GM18502 (cell line): Measurements from ENCODE around the gene PARD3.
"Not testable (repeated sequence)": the region's sequence is repeated elsewhere in the genome, so short reads cannot be mapped to it uniquely, and the experiment has no call there.

Experiments used
- ATAC-seq: cut with Tn5 transposase; IDR thresholded peaks from one replicate; pipeline ENCODE4 v1.9.1; 2021; ENCODE audit warnings: mild to moderate bottlenecking; ENCODE audit not compliant: unreplicated experiment, poor library complexity

The PARD3 gene

DNA sequence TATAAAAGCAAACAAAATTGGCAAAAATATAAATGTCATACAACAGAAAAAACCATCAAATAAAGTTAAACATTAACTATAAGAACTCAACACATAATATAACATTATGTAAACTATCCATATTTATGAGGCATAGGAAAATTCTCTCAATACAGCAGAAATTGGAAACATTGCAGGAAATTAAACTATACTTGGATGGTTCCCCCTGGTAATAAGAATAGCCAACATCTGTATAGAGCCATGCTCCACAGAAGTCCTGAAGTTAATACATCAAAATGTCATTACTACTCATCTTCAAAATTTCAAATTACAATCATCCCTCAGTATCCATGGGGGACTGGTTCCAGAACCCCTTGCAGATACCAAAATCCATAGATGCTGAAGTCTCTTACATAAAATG is 350.5 kb downstream of the PARD3 start:
- no peak for ATAC-seq

DNA sequence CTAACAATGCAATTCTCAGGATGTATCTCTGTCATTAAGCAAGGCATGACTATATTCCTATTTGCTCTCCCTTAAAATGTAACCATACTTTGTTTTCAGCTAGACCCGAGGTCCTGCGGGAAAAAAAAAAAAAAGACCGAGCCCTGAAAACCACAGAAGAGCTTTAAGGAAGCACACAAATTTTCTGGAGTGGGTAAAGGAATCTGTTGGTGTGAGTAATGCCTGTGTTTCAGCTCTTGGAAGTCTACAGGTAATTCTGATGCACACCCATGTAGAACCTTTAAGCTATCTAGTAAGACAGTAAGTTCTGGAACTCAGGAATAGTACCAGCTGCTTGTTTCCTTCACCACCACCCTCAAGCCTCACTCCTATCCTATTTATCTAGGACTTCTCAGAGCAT is 351.1 kb downstream of the PARD3 start:
- ATAC-seq: no peak

DNA sequence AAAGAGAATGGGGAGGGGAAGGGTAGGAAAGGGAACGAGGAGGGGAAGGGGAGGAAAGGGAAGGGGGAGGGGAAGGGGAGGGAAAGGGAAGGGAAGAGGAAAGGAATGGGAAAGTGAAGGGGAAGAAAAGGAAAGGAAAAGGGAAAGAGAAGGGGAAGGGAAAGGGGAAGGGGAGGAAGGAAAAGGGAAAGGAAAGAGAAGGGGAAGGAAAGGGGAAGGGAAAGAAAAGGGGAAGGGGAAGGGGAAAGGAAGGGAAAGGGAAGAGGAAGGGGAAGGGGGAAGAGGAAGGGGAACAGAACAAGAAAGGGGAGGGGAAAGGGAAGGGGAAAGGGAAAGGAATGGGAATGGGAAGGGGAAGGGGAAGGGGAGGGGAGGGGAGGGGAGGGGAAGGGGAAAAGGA is 352.1 kb downstream of the PARD3 start:
- ATAC-seq: no peak

DNA sequence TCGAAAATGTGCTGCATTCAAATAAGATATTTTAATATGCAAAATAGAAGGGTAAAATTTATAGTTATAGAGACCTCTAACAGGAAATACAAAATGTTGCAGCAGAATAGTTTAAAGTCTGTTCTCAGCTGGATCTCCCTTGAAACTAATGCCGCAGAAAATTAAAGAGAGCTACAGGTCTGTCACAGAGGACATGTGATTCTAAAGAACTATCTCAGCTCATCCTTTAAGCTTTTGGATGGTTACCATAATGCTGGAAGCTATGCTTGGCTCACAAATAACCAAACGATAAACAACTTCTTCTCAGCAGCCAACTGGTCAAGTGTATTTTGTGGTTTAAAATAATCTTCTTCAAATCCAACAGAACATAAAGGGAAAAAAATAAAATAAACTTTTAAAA is 353.0 kb downstream of the PARD3 start:
- ATAC-seq: no peak

DNA sequence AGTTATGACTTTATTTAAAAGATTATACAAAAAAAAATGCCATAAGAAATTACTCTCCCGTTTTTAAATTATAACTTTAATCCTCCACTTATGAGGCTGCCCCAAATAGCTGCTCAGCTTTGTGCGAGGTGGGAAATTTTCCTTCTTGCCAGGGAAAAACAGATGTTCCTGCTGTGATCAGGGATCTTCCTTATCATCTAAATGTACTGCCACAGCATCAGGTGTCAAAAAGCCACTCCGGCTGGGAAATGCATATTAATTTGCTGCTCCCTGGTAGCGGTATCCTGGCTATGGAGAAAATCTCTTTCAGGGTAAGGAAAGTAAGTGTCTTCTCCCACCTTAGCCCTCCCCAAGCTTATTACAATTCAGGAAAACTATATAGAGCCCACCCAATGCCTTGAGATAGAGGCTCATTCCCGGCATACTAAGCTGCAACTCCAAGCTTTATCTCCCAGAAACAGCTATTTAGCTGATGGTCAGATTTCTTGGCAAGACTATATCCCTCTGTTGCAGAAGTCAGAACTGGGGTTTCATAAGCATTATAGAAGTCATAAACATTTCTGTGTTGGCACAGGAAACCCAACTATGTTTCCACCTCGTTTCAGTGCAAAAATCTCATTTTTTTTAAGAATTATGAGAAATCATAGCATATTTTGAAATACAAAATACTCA is 360.4 kb downstream of the PARD3 start:
- no peak for ATAC-seq

DNA sequence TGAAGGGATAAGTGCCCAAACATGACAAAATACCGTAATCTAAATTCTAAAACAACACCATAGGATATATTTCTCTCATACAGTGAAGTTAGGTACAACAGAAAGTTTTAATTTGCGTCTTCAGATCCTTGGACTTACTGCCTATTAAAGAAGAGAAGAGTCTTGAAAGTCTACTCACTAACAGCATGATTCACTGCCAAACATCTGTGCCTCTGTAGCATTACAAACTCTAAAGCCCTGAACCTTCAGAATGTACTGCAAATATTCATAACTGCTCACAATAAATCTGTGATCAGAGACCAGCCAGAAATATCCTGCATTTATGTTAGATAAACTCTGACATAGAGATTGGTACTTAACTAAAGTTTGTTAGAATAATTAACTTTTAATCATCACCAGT is 365.3 kb downstream of the PARD3 start:
- ATAC-seq: no peak

DNA sequence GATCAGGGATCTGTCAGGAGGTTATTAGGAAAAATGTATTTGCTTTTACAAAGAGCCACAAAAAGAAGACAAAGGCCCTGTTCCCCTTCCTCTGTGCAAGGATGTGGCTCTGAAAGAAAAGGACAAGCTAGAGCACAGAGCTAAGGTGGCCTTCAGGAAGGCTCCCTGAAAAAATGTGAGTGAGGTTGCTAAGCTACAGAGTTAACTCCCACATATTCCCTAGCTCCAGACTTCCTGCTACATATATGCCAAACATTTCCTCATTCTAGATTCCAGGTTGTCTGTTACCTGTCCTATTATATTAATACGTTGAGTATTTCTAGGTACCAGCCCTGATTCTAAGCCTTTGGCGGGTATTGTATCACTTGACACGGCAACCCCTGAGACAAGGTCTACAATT is 369.0 kb downstream of the PARD3 start:
- ATAC-seq: no peak

DNA sequence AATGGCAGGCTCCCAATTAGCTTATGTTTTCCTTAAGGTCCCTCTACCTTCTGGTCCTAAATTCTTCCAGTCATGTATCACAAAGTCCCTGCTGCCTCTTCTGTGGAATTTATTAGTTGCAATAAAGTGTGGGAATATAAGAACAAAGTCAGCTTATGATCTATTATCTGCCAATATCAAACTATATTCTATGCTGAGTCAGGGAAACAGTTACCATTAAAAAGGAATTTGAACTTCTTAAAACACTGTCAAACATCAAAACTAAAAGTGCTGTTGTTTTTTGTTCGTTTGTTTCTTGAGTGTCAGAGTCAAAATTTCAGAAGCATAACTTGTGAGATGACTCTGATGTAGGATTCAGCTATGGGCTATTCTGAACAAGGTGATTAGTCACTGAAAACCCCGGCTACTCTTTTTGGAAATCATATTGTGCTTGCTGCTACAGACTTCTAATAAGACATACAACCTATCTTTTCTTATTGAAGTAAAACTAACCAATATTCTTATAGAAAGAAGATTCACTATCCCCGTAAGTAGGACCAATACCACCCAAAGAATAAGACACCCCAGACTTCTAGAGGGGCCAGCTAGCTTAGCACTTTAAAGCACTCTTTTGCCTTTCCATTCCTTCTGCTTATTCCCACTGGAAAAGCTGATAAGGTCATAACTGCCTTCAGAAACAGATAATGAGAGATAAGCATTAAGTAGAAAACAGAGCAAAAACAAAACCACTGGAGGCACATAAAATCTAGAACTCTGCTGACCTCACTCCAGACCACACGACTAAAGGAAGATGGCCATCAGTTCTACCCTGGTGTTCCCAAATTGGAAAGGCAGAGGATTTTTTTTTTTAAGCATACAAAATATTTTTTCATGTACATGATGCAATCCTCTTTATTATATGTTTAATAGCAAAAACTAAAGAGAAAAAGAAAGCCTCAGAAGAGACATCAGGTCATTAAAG is 370.6 kb downstream of the PARD3 start:
- ATAC-seq: no peak

DNA sequence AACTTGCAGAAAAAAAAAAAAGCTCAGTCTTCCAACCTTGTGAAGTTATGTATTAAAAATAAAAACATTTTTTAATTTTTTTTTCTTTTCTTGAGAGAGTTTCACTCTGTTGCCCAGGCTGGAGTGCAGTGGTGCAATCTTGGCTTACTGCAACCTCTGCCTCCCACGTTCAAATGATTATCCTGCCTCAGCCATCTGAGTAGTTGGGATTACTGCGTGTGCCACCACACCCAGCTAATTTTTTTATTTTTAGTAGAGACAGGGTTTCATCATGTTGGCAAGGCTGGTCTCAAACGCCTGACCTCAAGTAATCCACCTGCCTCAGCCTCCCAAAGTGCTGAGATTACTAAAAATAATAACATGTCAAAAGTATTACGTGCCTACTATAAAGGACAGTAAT is 375.7 kb downstream of the PARD3 start:
- ATAC-seq: not testable (repeated sequence)

DNA sequence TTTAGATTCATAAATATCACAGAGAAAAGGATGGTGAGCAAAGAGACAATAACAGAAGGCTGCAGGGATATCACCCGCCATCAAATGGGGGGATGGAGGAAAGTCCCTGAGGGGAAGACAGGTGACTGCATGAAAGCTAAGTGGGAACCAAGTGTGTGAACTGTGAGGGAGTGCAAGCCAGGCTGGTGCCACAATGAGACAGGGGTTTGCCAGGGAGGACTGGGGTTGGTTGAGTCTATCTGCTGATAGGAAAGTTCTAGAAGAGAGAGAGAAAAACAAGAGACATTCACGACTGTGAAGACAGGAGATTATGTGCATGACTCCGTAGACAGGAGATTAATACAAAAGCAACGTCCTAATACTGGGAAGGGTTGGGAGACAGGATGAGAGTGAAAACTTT is 376.4 kb downstream of the PARD3 start:
- ATAC-seq: no peak

DNA sequence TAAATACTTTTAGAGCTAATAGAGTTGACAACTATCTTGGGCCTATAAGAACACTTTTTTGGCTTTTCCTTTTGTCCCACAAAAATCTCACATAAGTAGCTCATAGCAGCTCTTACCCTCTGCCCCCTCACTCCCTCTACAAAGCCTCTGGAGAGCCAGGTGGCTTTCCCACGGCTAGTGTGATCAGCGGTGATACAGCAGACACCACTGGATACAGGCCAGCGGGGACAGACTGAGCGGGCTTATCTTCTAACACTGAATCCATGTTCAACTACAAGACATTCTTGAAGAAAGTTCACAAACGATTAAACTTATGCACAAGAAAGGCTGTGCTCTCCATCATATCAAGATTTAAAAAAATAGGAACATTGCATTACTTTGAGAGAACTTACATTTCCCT is 377.2 kb downstream of the PARD3 start:
- no peak for ATAC-seq

DNA sequence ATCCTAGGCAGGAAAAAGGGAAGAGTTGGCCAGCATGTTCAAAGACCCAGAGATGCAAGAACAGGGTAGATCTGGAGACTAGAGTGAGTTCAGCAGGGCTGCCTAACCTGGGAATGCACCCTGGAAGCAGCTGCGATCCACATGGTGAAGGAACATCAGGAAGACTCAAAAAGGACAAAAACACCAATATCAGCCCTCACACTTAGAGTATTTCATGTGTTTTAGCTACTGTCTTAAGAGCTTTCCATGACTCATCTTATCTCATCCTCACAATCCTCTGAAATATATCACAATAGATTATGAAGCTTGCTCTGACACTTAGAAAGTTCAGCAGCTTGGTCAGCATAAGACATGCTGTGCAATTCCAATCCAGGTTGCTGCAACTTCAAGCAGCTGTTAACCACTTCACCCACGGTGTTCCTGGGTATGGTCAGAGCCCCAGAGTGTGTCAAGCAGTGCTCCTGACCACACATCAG is 380.9 kb downstream of the PARD3 start:
- ATAC-seq: no peak

DNA sequence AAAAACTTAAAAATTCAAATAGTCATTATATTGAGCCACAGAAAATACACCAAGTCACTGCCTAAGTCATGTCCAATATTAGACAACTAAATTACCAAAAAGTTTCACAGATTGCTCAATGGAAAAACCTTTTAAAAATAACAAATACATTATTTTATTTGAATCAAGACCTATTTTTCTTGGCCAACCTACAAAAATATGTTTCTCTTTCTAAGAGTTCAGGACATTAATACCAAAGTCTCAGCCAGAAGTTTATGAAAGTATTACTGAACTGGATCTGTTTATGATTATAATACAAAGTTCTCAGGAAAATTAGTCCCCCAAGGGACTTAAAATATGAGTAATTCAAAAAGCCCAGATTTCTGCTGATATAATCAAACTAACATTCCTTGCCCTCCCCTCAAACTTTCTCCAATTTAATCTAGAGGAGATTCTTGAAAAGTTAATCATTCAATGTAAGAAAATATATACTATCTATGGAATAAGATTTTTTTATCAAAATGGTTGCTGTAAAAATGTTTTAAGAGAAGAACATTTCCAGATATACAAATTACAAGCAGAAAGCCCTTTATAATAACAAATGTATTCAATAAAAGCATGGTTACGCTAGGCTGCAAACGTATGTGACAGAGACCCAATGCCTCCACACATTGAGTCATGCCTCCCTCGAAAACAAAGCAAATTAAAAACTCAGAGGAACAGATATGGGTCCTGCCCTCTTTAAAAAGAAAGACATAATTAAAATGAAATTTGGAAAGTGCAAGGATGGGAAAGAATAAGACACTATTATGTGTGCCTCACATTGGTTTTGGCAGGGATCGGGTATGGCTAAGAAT is 381.6 kb downstream of the PARD3 start:
- ATAC-seq: no peak

DNA sequence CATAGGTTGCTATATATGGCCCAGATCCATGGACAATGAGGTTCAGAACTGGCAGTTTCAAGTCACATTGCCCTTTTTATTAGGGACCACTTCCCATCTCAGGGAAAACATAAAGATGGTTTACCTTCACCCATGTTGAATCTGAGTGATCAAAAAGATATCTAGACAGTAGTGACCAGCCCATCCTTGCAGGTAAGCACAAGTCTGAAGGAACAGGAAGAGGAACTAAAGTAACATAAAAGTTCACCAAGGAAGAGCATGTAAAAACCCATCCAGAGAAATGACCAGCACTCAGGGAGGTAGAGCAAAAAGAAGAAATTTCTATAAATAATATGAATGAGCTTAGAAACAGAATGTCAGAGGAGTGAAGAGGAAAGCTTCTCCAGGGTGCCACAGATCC is 382.5 kb downstream of the PARD3 start:
- ATAC-seq: no peak

DNA sequence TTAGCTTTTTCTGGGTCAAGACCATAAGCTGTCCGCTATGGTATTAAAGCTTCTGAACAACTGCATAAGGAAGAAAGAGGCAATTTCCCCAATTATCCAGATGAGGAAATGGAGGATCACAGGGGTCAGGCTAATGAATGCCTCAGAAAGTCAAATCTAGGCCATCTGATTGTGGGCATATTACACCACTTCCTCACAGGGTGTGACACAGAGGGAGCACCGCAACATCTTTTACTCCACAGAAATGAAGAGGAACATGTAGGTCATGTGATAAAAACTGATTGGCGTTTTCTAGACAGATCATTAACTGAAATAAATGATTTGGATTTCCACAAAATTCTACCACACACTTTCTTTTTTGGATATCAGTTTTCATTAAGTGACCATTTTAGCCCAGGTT is 384.4 kb downstream of the PARD3 start:
- no peak for ATAC-seq

DNA sequence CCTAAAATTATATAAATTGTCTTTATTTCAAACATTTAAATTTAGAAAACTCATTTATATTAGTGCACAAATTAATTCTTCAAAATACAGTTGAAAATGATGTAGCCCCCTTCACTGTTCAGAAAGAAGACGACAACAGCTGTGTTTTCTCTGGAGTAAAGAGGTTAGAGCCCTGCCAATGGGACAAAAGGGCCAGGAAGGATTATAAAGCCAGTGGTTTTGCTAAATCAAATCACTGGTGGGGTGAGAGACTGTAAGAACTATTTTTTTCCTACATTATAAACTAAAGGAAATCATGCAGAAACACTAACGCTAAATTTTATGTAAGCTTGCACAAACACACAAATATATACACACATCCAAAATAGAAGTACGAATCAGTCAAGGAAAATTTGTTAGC is 386.6 kb downstream of the PARD3 start:
- ATAC-seq: no peak

DNA sequence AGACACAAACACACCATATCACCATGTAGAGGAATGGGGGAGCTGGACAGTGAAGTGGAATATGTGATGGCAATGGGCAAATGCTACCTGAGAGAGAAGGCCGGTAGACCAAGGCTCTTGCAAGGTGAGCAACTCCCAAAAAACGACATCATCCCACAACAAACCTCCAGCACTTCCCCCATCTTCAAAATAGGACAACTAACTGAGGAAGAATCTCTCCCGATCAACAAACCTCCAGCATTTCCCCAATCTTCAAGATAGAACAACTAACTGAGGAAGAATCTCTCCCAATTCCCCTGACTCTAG is 387.2 kb downstream of the PARD3 start:
- ATAC-seq: no peak

DNA sequence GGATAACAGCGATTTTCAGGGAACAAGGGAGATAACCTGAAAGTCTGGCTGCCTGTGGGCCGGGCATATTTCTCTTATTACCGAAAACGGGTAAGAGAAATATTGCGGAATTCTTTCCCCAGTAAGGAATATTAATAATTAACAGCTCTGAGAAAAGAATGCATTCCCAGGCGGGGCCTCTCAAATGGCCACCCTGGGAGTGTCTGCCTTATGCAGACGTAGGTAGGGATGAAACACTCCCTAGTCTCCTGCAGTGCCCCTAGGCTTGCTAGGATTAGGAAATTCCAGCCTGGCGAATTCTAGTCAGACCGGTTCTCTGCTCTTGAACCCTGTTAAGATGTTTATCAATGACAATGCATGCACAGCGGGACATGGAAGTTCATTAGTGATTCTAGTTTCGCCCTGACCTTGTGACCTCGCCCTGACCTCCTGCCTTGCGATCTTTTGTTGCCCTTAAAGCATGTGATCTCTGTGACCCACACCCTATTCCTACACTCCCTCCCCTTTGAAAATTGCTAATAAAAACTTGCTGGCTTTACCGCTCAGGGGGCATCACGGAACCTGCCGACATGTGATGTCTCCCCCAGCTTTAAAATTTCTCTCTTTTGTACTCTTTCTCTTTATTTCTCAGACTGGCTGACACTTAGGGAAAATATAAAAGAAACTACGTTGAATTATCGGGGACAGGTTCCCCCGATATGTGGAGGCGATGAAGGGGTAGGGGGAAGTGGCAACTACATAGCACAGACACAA is 387.8 kb downstream of the PARD3 start:
- ATAC-seq: not testable (repeated sequence)

DNA sequence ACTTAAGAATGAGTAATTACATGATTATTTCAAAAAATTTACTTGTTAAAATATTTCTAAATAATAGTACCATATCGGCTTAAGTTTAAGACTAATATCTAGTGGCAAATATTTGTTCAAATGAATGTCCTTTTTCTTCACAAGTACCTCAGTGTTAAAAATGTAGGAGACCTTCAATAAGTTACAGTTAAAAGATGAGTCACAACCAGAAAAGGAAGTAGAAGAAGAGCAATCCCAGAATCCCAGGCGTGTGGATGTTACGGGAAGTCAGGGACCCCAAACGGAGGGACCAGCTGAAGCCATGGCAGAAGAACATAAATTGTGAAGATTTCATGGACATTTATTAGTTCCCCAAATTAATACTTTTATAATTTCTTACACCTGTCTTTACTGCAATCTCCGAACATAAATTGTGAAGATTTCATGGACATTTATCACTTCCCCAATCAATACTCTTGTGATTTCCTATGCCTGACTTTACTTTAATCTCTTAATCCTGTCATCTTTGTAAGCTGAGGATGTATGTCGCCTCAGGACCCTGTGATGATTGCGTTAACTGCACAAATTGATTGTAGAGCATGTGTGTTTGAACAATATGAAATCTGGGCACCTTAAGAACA is 388.4 kb downstream of the PARD3 start:
- ATAC-seq: not testable (repeated sequence)

DNA sequence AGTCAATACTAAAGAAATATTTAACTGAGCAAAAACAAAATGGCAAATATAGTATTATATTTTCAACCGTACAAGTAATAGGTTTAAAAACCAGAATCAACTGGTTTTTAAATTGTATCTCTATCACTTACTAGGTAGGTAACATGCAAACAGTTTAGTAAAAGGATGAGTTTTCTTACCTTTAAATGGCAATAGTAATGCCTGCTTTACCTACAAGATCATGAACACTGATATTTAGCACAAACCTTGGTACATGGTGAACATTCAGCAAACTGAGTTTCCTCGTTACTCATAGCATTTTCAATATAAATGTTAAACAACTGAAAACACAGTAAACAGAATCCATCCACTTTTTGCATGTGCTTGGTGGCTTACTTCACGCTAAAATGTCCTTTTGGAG is 389.1 kb downstream of the PARD3 start:
- ATAC-seq: no peak
